ENCODE data around the gene EVI2B.

The EVI2B gene

DNA sequence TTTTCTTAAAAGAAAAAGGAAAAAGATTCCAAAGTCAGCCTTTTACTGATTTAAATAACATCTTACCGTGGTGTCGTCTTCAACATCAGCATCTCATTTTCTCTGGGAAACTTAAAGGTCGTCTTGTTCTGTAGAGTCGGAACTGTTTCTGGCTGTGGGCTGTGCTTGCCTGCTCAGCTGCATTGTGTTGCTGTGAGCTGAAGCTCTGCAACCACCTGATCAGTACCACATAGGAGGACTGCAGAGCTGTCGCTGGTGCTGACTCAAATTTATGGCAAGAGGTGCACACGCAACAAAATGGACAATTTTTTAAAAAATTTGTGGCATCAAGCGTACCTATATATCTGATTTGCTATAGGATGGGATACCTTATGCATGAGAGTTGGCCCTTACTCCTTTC, 16.8 kb downstream of the EVI2B start, which contains the start of gene OMG:
TSS of gene OMG (minus strand) at position 150 of the 400 bp plus-strand sequence. CDS start 908 bp downstream, outside the sequence.
- Histone ChIP-seq H2AFZ (ENCODE audit: low read length) (no peak within 1 kb of the TSS), H3F3A (ENCODE audit: insufficient read depth, low read length) (0 out of 2 replicates have a peak, but pooled peaks cover 4% of the 10 kb centered on the region), H3K79me2 (ENCODE audit: low read length) (no peaks in the 10 kb centered on the region), H3K27me3 (replicated peaks; ENCODE audit: insufficient read depth, low read length) (no peaks in the 10 kb centered on the region), H3K27ac (ENCODE audit: low read length) (no peak within 1 kb of the TSS), H3K9me2 (replicated peaks; ENCODE audit: insufficient read depth, low read length) (no peaks in the 10 kb centered on the region), H3K9me3 (replicated peaks; ENCODE audit: insufficient read depth, low read length) (no peaks in the 10 kb centered on the region), H3K36me3 (replicated peaks; ENCODE audit: insufficient read depth, low read length) (no peaks in the 10 kb centered on the region), H3K9ac (ENCODE audit: low read length) (no peak within 1 kb of the TSS), H3K4me2 (ENCODE audit: low read depth, low read length) (no peak within 1 kb of the TSS), H3K4me1 (ENCODE audit: low read length) (no peaks in the 10 kb centered on the region), H3K4me3 (ENCODE audit: low read length) (no peak within 1 kb of the TSS), H4K20me1 (ENCODE audit: insufficient read depth, low read length) (no peaks in the 10 kb centered on the region)
- TF ChIP-seq, protein P1, sequence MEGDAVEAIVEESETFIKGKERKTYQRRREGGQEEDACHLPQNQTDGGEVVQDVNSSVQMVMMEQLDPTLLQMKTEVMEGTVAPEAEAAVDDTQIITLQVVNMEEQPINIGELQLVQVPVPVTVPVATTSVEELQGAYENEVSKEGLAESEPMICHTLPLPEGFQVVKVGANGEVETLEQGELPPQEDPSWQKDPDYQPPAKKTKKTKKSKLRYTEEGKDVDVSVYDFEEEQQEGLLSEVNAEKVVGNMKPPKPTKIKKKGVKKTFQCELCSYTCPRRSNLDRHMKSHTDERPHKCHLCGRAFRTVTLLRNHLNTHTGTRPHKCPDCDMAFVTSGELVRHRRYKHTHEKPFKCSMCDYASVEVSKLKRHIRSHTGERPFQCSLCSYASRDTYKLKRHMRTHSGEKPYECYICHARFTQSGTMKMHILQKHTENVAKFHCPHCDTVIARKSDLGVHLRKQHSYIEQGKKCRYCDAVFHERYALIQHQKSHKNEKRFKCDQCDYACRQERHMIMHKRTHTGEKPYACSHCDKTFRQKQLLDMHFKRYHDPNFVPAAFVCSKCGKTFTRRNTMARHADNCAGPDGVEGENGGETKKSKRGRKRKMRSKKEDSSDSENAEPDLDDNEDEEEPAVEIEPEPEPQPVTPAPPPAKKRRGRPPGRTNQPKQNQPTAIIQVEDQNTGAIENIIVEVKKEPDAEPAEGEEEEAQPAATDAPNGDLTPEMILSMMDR (IDR thresholded peaks at IDR 0.05; ENCODE audit: low read length), result no peak
- TF ChIP-seq EZH2phosphoT487 (IDR thresholded peaks at IDR 0.05; ENCODE audit: low read length) (no peak), EZH2 (optimal IDR thresholded peaks at IDR 0.05; ENCODE audit: low read depth, low read length) (no peak)
- DNase-seq, result no peak

DNA sequence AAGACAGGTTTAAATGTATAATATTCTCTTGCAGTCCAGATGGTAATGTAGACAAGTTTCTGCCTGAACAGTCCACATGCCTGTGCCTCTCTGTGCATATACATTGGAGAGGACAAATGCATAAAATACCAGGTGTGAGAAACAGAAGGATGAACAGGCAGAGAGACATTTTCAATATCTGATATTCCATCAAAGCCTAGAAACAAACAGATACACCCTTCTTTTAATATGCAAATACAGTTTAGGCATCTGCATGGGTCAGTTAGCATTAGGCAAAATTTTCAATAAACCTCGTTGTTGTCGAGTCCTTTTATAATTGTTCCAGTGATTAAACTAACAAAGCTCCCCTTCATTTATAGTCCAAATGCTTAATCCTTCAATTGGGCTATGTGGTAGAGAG, 17.7 kb downstream of the EVI2B start:
- H3K9ac ChIP-seq (ENCODE audit: low read length), result no peak overlapping the region
- no peaks in the 10 kb centered on the region for H3K9me2 ChIP-seq (replicated peaks; ENCODE audit: insufficient read depth, low read length)
- TF ChIP-seq, protein P1 (IDR thresholded peaks at IDR 0.05; ENCODE audit: low read length), result no peak
- no peak for TF ChIP-seq EZH2 (optimal IDR thresholded peaks at IDR 0.05; ENCODE audit: low read depth, low read length)
- TF ChIP-seq EZH2phosphoT487 (IDR thresholded peaks at IDR 0.05; ENCODE audit: low read length), result no peak
- H3K27ac ChIP-seq (ENCODE audit: low read length), result no peak overlapping the region
- H3K36me3 ChIP-seq (replicated peaks; ENCODE audit: insufficient read depth, low read length), result no peaks in the 10 kb centered on the region
- no peak for DNase-seq
- H3F3A ChIP-seq (ENCODE audit: insufficient read depth, low read length), result no peaks in the 10 kb centered on the region
- H3K9me3 ChIP-seq (replicated peaks; ENCODE audit: insufficient read depth, low read length), result no peaks in the 10 kb centered on the region
- no peaks in the 10 kb centered on the region for H3K4me1 ChIP-seq (ENCODE audit: low read length)
- H3K4me3 ChIP-seq (ENCODE audit: low read length), result no peak overlapping the region
- H2AFZ ChIP-seq (ENCODE audit: low read length), result no peak overlapping the region
- no peaks in the 10 kb centered on the region for H4K20me1 ChIP-seq (ENCODE audit: insufficient read depth, low read length)
- no peak overlapping the region for H3K4me2 ChIP-seq (ENCODE audit: low read depth, low read length)
- no peaks in the 10 kb centered on the region for H3K27me3 ChIP-seq (replicated peaks; ENCODE audit: insufficient read depth, low read length)
- no peaks in the 10 kb centered on the region for H3K79me2 ChIP-seq (ENCODE audit: low read length)

DNA sequence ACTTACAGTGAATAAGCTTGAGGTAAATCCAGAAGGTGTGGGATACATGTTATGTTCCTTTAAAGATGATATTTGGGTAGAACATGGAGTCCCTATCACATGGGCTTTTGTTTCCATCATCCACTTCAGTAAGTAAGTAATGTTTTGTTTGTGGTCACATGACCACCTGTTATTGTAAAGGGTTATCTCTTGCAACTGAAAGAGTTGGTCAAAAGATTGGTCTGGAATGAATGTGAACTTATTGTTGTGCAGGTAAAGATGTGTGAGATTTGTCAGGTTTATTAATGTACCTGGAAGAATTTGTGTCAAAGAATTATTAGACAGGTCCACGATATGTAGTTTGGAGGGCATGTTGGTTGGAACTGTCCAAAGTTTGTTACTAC, 18.4 kb downstream of the EVI2B start:
- H3K27me3 ChIP-seq (replicated peaks; ENCODE audit: insufficient read depth, low read length), result no peaks in the 10 kb centered on the region

More for the DNA sequence above, 18.4 kb downstream of the EVI2B start:
- Histone ChIP-seq H3K4me1 (ENCODE audit: low read length) (no peaks in the 10 kb centered on the region), H3F3A (ENCODE audit: insufficient read depth, low read length) (no peaks in the 10 kb centered on the region), H2AFZ (ENCODE audit: low read length) (no peak overlapping the region), H3K9ac (ENCODE audit: low read length) (no peak overlapping the region), H3K9me2 (replicated peaks; ENCODE audit: insufficient read depth, low read length) (no peaks in the 10 kb centered on the region), H3K27ac (ENCODE audit: low read length) (no peak overlapping the region), H3K4me2 (ENCODE audit: low read depth, low read length) (no peak overlapping the region), H3K9me3 (replicated peaks; ENCODE audit: insufficient read depth, low read length) (no peaks in the 10 kb centered on the region), H3K79me2 (ENCODE audit: low read length) (no peaks in the 10 kb centered on the region), H3K36me3 (replicated peaks; ENCODE audit: insufficient read depth, low read length) (no peaks in the 10 kb centered on the region), H4K20me1 (ENCODE audit: insufficient read depth, low read length) (no peaks in the 10 kb centered on the region), H3K4me3 (ENCODE audit: low read length) (no peak overlapping the region)
- DNase-seq, result no peak
- TF ChIP-seq, protein P1 (IDR thresholded peaks at IDR 0.05; ENCODE audit: low read length), result no peak
- TF ChIP-seq EZH2 (optimal IDR thresholded peaks at IDR 0.05; ENCODE audit: low read depth, low read length) (no peak), EZH2phosphoT487 (IDR thresholded peaks at IDR 0.05; ENCODE audit: low read length) (no peak)

All from MM.1S (cell line).